Right lobe of liver (tissue), 6 donors: ENCODE data around the gene SMARCB1. TPM values are rescaled to one million over a fixed set of nuclear protein-coding genes. Genes with fewer than 3 reads are reported as not detected.
A peak's percentile ranks its signal among the peaks of the same experiment; 100 is the strongest.

Source experiments
- ATAC-seq, 4 donors: fragments of 200-7000 bp; cut with Tn5 transposase; one replicate each; pipeline ENCODE4 v1.9.1; 2020; ENCODE audit warnings: mild to moderate bottlenecking in 4 of 4, moderate library complexity in 4 of 4
- DNase-seq, 3 donors: peaks; one replicate each; pipeline ENCODE4 v3.0.0-alpha.2; 2020
- H3K27ac ChIP-seq, 3 donors: fragments of 200-600 bp; one replicate each; pipeline ENCODE4 v1.8.0; 2022
- H3K27me3 ChIP-seq, 2 donors: fragments of 200-600 bp; one replicate each; pipeline ENCODE4 v1.8.0; 2022
- H3K36me3 ChIP-seq, 4 donors: fragments of 200-600 bp; sonication (generic) in 1 of 4; one replicate each; pipeline versions ENCODE4 v1.5.1 to v1.8.0; 2017 to 2022; ENCODE audit warnings: control low read depth in 1 of 4
- H3K4me1 ChIP-seq, 4 donors: fragments of 200-600 bp; sonication (generic) in 1 of 4; one replicate each; pipeline versions ENCODE4 v1.5.1 to v1.8.0; 2017 to 2022; ENCODE audit warnings: control low read depth in 1 of 4
- H3K4me3 ChIP-seq, 3 donors: fragments of 200-600 bp; one replicate each; pipeline ENCODE4 v1.8.0; 2022
- H3K9me3 ChIP-seq, 4 donors: fragments of 200-600 bp; sonication (generic) in 1 of 4; one replicate each; pipeline versions ENCODE4 v1.5.1 to v1.8.0; 2017 to 2022; ENCODE audit warnings: control low read depth in 1 of 4
- CTCF ChIP-seq, 4 donors: fragments of 200-600 bp in 3 of 4; fragments of 450-650 bp in 1 of 4; IDR thresholded peaks; one replicate each; pipeline versions ENCODE4 v1.5.1 to v1.8.0; 2016 to 2022; ENCODE audit warnings: antibody characterized with exemption in 4 of 4, mild to moderate bottlenecking in 2 of 4
- POLR2A ChIP-seq: fragments of 450-650 bp; IDR thresholded peaks from one replicate; pipeline ENCODE4 v1.6.1; 2017; ENCODE audit warnings: antibody characterized with exemption, mild to moderate bottlenecking
- WGBS: methylation state at CpG from one replicate; pipeline ENCODE4 v1.1.6; 2018; ENCODE audit warnings: low coverage, low lambda C conversion rate; ENCODE audit not compliant: insufficient coverage; ENCODE audit errors: missing lambda C conversion rate; 5-methylcytosine and 5-hydroxymethylcytosine counted together
- intact Hi-C, 2 donors: fragments of 100-400 bp; cut with DNase I; formaldehyde crosslinking; loops; one replicate each; pipeline versions ENCODE4 v1.11.2 to v1.14.1; 2022
- total RNA-seq, 6 experiments: library from RNA; depleted of rRNA in 2 of 6; stranded (reverse); fragments of >200 nt in 2 of 6; fragmentation: NEBNext Ultra II Directional in 3 of 6; extraction: Animal tissue kit (Norgen Biotek cat#: 25700) in 3 of 6; gene quantifications; one replicate each; pipeline versions ENCODE4 v1.1.0 to v1.2.4, GENCODE V29; 2016 to 2023
- donor health status: DM: no; HTN: yes; CAD: no.
- donor health status: DM: no; HTN: no; CAD: no.
- donor health status: DM: no; HTN: no; CAD: no.
- donor health status: DM: no; HTN: yes; CAD: no.
- donor health status: DM: no; HTN: yes; CAD: no.

Gene SMARCB1
- total RNA-seq, 6 experiments from 2014 or later = 19.9 to 70.2 (median 25.3) TPM

- DNase-seq (no peak), ATAC-seq (no peak)
- no peak for TF ChIP-seq POLR2A
- no peak for TF ChIP-seq CTCF (IDR thresholded peaks at IDR 0.05)
- Histone ChIP-seq H3K36me3 (peaks cover 0 to 11% (median 7%) of the 10 kb centered on the region in 4 donors), H3K9me3 (no peaks in the 10 kb centered on the region), H3K4me3 (no peak overlapping the region), H3K27ac (no peak overlapping the region), H3K27me3 (no peaks in the 10 kb centered on the region), H3K4me1 (peaks cover 0 to 29% (median 10%) of the 10 kb centered on the region in 4 donors)
- intact Hi-C loops = no loop called here
- WGBS = 43% methylated on average over 6 of the region's 17 CpGs
Measured at GRCh38 chr22:23763579-23763945, 23.2 kb upstream of the SMARCB1 start.

DNA sequence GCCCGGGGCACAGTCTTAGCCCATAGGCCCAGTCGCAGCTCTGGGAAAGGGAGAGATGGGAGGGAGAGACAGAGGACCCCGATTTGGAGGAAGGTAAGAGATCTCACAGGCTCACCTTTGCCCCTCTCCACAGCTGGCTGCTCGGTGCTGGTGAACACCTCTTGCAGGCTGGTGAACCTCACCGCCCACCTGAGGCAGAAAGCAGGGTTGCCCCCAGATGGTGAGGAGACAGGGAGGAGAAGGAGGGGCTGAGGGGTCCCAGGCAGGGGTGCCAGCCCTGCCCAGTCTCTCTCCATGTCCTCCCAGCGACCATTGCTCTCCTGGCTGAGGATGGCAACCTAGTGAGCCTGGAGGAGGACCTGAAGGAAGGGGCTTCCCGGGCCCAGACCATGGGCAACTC, 22.8 kb upstream of the SMARCB1 start:
- Histone ChIP-seq H3K4me3 (no peak overlapping the region), H3K4me1 (peaks cover 0 to 33% (median 12%) of the 10 kb centered on the region in 4 donors), H3K36me3 (peaks cover 0 to 11% (median 7%) of the 10 kb centered on the region in 4 donors), H3K27me3 (no peaks in the 10 kb centered on the region), H3K9me3 (no peaks in the 10 kb centered on the region), H3K27ac (peak overlapping the region in 1 of 3 donors; percentile 95)
- no peak for ATAC-seq
- intact Hi-C loops = no loop called here
- WGBS = 65% methylated on average over 3 of the region's 7 CpGs
- no peak for TF ChIP-seq POLR2A
- no peak for TF ChIP-seq CTCF (IDR thresholded peaks at IDR 0.05)
- no peak for DNase-seq

GRCh38 chr22:23764899-23765881, 21.6 kb upstream of the SMARCB1 start:
- H3K4me3 ChIP-seq = peak overlapping the region in 2 of 3 donors; percentile 79 to 85
- intact Hi-C loops = loop anchor here in 1 of 2 donors (5.0 kb wide), 1 partner anchor 82 kb away; no protein-coding TSS in a partner anchor
- TF ChIP-seq POLR2A (peak; percentile 23), CTCF (IDR thresholded peaks at IDR 0.05) (peak in 2 of 4 donors; percentile 8 to 16)

DNA sequence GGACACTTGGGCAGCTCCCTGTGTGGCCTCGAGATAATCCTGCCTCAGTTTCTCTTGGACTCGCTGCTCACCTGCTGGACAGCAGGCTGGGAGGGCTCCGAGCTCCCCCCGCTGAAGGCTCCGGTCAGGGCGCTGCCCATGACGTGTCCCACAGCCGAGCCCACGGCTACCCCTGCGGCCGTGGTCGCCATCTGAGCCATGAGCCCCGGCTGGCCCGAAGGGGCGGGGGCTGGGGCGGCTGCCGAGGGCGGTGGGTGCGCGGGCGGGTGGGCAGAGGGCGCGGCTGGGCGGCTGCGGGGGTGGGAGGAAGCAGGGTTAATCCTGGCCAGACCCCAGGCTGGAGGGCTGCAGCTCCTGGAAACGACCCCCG, 19.5 kb upstream of the SMARCB1 start:
- no peak for DNase-seq
- TF ChIP-seq CTCF (IDR thresholded peaks at IDR 0.05) = no peak
- TF ChIP-seq POLR2A = no peak
- Histone ChIP-seq H3K4me1 (peaks cover 0 to 37% (median 12%) of the 10 kb centered on the region in 4 donors), H3K27ac (peak overlapping the region; percentile 84 to 95 (median 95)), H3K4me3 (peak overlapping the region; percentile 79 to 85 (median 79)), H3K27me3 (no peaks in the 10 kb centered on the region), H3K36me3 (peaks cover 0 to 11% (median 7%) of the 10 kb centered on the region in 4 donors), H3K9me3 (no peaks in the 10 kb centered on the region)
- ATAC-seq = peak in 1 of 4 donors; percentile 0
- intact Hi-C loops = loop anchor here in 1 of 2 donors (5.0 kb wide), 1 partner anchor 80 kb away; no protein-coding TSS in a partner anchor
- 5% methylated on average over 10 of the region's 27 CpGs for WGBS

More at GRCh38 chr22:23764899-23765881, 21.6 kb upstream of the SMARCB1 start:
- Histone ChIP-seq H3K9me3 (no peaks in the 10 kb centered on the region), H3K27me3 (no peaks in the 10 kb centered on the region), H3K27ac (peak overlapping the region; percentile 50 to 95 (median 95)), H3K4me1 (peaks cover 0 to 35% (median 12%) of the 10 kb centered on the region in 4 donors), H3K36me3 (peaks cover 0 to 11% (median 7%) of the 10 kb centered on the region in 4 donors)
- peak in 2 of 3 donors; percentile 82 to 90 for DNase-seq
- 51% methylated on average over 7 of the region's 9 CpGs for WGBS
- ATAC-seq = peak; percentile 21 to 62 (median 52)
